ENCODE data around the gene SEC16A. TPM values are rescaled to one million over a fixed set of nuclear protein-coding genes. Genes with fewer than 3 reads are reported as not detected.

SEC16A gene
- total RNA-seq, 2 donors from 2014 or later: 59.0 to 72.8 TPM

DNA sequence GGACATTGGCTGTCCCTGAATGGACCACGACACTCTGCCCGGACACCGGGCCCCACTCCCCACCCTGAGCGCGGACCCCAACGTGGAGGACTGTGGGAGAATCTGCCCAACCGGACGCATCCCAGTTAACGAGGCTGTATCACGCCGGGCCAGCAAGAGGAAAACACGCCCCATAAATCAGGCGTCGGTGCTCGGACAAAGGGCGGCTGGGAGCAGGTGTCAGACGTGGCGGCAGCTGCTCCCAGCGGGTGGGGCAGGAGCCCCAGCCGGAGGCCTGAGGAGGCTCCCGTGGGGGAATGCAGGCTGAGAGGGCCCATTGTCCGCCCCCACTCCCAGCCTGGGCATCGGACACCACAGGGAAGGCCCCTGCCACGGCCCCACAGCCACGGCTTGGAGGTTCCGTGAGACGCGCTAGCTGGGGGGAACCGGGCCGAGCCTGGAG lies 43.8 kb upstream of the SEC16A start:
- Histone ChIP-seq H3K27me3 (replicated peaks; ENCODE audit: insufficient read depth) (no peaks in the 10 kb centered on the region), H3K27ac (no peak overlapping the region), H3K9me3 (no peaks in the 10 kb centered on the region), H3K4me1 (ENCODE audit: control insufficient read depth in 1 of 2, low read depth in 2 of 2) (peaks cover 9 to 52% of the 10 kb centered on the region in 2 donors), H3K36me3 (peaks cover 9% of the 10 kb centered on the region), H3K4me3 (no peak overlapping the region)
- TF ChIP-seq, protein P1, sequence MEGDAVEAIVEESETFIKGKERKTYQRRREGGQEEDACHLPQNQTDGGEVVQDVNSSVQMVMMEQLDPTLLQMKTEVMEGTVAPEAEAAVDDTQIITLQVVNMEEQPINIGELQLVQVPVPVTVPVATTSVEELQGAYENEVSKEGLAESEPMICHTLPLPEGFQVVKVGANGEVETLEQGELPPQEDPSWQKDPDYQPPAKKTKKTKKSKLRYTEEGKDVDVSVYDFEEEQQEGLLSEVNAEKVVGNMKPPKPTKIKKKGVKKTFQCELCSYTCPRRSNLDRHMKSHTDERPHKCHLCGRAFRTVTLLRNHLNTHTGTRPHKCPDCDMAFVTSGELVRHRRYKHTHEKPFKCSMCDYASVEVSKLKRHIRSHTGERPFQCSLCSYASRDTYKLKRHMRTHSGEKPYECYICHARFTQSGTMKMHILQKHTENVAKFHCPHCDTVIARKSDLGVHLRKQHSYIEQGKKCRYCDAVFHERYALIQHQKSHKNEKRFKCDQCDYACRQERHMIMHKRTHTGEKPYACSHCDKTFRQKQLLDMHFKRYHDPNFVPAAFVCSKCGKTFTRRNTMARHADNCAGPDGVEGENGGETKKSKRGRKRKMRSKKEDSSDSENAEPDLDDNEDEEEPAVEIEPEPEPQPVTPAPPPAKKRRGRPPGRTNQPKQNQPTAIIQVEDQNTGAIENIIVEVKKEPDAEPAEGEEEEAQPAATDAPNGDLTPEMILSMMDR (IDR thresholded peaks at IDR 0.05): no peak
- no peak for ATAC-seq (ENCODE audit: insufficient number of reproducible peaks, low FRiP score, low read depth)
- DNase-seq (ENCODE audit: low spot score): no peak

DNA sequence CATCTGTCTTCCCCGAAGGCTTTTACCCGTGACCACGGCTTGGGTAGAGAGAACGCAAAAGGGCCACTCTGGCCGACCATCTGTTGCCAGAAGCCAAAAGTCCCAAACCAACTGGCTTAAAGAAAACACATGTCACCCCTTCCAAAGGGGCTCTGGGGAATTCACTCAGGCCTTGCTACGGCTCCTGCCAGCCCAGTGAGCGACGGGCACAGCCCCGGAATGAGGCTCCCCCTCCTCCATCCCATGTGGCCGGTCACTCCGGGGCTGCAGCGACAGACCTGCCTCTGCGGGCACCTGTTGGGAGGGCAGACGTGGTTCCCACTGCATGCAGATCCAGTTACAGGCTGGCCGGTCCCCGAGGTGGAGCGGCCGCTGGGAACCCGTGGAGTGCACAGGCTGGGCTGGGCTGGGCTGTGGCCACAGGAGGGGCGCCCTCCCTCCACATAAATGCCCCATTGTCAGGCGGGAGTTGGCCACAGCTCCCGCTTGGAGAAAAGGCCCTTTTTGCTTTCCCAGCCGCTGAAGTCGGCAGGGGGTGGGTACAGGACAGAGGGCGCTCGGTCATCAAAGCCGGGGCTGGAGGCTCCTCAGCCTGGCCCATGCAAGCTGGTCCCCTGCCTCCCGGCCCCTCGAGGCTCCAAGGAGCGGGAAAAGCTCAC lies 43.1 kb upstream of the SEC16A start:
- Histone ChIP-seq H3K27ac (no peak overlapping the region), H3K4me1 (ENCODE audit: control insufficient read depth in 1 of 2, low read depth in 2 of 2) (peaks cover 9 to 48% of the 10 kb centered on the region in 2 donors)
- ATAC-seq (ENCODE audit: insufficient number of reproducible peaks, low FRiP score, low read depth): no peak

DNA sequence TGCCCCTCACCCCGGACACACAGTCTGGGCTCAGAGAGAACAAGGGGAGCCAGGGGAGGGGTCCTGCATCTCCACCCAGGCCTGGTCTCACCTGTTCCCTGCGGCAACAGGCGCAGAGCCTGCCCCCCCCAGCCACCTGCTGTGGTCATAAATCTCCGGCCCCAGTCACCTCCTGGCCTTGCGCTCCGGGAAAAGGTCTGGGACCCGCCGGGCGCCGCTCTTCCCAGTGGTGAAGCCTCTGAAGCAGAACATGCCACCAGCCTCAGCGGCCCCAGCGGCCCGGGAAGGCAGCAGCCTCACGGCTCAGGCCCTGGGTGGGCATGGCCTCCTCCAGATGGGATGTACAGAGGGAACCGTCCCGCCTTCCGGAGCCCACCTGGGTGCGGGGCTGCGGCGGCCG lies 42.4 kb upstream of the SEC16A start:
- H3K4me3 ChIP-seq: no peak overlapping the region
- no peaks in the 10 kb centered on the region for H3K27me3 ChIP-seq (replicated peaks; ENCODE audit: insufficient read depth)
- TF ChIP-seq, protein P1 (IDR thresholded peaks at IDR 0.05): no peak
- H3K4me1 ChIP-seq (ENCODE audit: control insufficient read depth in 1 of 2, low read depth in 2 of 2): peaks cover 9 to 41% of the 10 kb centered on the region in 2 donors
- DNase-seq (ENCODE audit: low spot score) (no peak), ATAC-seq (ENCODE audit: insufficient number of reproducible peaks, low FRiP score, low read depth) (no peak)
- peaks cover 9% of the 10 kb centered on the region for H3K36me3 ChIP-seq
- H3K9me3 ChIP-seq: no peaks in the 10 kb centered on the region
- no peak overlapping the region for H3K27ac ChIP-seq

More for the DNA sequence above, 43.1 kb upstream of the SEC16A start:
- no peak for DNase-seq (ENCODE audit: low spot score)
- H3K9me3 ChIP-seq: no peaks in the 10 kb centered on the region
- H3K36me3 ChIP-seq: peaks cover 9% of the 10 kb centered on the region
- no peaks in the 10 kb centered on the region for H3K27me3 ChIP-seq (replicated peaks; ENCODE audit: insufficient read depth)
- no peak overlapping the region for H3K4me3 ChIP-seq
- TF ChIP-seq, protein P1 (IDR thresholded peaks at IDR 0.05): no peak

DNA sequence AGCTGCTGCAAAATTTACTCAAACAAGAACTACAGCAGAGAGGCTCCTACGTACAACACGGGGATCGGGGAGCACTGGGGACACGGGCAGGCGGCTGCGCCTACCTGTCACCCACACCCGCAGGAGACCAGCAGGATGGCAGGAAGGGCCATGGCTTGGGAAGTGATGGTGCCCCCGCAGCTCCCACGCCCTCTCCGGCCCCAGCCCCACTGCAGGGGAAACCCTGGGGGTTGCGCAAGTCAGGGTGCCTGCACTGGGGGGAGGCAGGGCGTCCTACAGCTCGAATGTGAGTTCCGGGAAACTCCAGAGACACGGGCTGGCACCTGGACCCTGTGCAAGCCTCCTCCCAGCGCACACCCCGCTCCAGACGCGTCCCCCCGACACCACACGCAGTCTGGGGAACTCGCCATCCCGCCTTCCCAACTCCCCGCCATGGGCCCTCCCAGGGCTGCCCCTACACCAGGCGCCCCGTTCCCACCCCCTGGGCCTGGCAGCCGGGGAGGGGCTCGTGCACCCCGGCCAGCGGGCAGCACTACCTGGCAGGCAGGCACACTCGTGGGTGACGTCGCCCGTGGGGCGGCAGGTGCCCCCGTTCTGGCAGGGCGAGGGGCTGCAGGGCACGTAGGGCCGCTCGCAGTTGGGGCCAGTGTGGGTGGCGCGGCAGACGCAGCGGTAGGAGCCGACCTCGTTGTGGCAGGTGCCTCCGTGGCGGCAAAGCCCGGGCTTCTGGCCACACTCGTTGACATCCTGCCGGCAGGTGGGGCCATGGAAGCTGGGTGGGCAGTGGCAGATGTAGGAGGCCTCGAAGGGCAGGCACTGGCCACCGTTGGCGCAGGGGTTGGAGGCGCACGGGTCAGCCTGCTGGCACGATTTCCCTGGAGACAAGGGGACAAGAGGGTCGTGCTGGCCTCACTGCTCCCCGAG lies 39.7 kb upstream of the SEC16A start:
- ATAC-seq (ENCODE audit: insufficient number of reproducible peaks, low FRiP score, low read depth) (no peak), DNase-seq (ENCODE audit: low spot score) (no peak)
- TF ChIP-seq, protein P1 (IDR thresholded peaks at IDR 0.05): no peak
- no peak overlapping the region for H3K4me3 ChIP-seq
- H3K4me1 ChIP-seq (ENCODE audit: control insufficient read depth in 1 of 2, low read depth in 2 of 2): peaks cover 0 to 23% of the 10 kb centered on the region in 2 donors
- H3K9me3 ChIP-seq: no peaks in the 10 kb centered on the region
- peaks cover 24% of the 10 kb centered on the region for H3K36me3 ChIP-seq
- H3K27me3 ChIP-seq (replicated peaks; ENCODE audit: insufficient read depth): no peaks in the 10 kb centered on the region
- no peak overlapping the region for H3K27ac ChIP-seq

DNA sequence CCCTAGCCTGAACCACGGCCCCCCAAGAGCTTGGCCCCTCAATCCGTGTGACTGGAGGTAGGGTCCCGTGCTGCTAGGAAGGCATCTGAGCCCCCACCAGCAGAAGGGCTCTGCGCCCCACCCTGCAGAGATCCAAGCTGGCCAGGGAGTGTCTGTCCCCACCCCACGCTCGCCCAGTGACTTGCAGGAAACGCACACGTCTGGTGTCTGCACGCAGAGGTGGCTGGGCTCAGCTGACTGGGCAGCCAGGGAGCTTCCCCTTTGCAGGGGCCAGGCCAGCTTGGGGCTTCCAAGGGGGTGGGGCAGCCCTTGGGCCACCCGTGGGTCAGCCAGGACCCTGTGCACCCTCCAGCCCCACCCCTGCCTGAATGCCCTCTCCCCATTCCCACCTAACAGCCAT lies 38.7 kb upstream of the SEC16A start:
- Histone ChIP-seq H3K27me3 (replicated peaks; ENCODE audit: insufficient read depth) (no peaks in the 10 kb centered on the region), H3K36me3 (peaks cover 33% of the 10 kb centered on the region), H3K9me3 (no peaks in the 10 kb centered on the region), H3K4me3 (no peak overlapping the region), H3K27ac (no peak overlapping the region), H3K4me1 (ENCODE audit: control insufficient read depth in 1 of 2, low read depth in 2 of 2) (peaks cover 0 to 15% of the 10 kb centered on the region in 2 donors)
- TF ChIP-seq, protein P1 (IDR thresholded peaks at IDR 0.05): no peak
- ATAC-seq (ENCODE audit: insufficient number of reproducible peaks, low FRiP score, low read depth): no peak
- DNase-seq (ENCODE audit: low spot score): no peak

All from thoracic aorta (tissue), 2 donors.